ENCODE results near the gene HS3ST4.

Gene HS3ST4

GRCh38 chr16:25828510-25828909, 136.8 kb downstream of the HS3ST4 start:
- DNase-seq, result no peak

- no peak for DNase-seq
Observed at GRCh38 chr16:25832291-25832690, 140.5 kb downstream of the HS3ST4 start.

- no peak for DNase-seq
Observed at GRCh38 chr16:25834101-25834500, 142.3 kb downstream of the HS3ST4 start.

DNA sequence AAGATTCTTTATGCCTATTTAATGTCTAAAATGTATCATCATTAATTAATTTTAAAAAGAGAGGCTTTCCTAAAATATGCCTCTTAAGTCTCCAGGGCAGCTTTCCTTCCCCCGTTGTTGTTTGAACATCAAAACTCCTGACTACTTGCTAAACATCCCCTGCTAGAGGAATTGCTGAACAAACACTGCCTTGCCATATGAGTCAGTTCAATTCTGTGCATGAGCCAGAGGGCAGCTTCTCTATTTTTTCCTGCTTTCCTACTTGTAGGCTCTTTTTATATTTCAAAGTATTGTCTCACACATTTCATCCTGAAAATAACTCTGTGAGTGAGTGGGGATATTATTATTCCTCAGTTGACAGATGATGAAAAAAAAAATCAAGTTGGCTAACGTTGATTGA, 143.4 kb downstream of the HS3ST4 start:
- DNase-seq, result no peak

DNA sequence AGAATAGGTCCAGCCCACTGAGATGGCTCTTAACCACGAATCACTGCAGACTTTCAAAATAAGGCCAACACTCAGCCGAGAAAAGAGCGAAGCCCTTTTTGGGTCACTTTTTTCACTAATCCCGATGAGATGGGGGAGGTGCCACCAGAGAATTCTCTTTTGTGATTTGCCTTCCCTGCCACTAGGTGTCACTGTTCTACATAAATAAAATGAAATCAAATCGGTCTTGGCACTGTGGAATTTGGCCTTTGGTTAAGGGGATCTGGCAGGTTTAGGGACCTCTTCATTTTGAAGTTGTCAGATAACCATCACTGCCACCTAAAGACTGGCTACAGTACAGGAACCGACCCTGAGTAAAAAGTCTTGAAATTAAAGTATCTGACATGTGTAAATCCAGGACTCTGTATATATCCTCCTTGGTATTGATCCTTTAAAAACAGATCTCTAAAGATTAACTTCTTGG, 147.0 kb downstream of the HS3ST4 start:
- peak; percentile 12 for DNase-seq

GRCh38 chr16:25841761-25842160, 150.0 kb downstream of the HS3ST4 start:
- DNase-seq, result no peak

DNA sequence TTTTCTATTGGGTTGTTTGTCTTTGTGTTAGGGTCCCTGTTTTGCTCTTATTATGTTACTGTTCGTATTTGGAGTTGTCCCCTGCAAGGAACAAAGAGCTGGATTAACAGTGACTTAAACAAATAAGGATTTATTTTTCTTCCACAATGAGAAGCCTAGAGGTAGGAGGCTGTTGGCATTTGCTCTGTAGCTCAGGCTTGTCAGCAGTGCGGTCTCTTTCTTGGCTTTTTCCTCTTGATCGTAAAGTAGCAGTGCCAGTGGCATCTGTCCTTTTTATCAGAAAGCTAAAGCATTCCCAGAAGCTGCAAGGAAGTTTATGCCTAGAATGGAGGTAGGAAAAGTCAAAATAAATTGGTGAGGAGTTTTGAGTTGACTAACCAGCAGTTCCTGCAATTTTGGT, 154.1 kb downstream of the HS3ST4 start:
- DNase-seq, result no peak

DNA sequence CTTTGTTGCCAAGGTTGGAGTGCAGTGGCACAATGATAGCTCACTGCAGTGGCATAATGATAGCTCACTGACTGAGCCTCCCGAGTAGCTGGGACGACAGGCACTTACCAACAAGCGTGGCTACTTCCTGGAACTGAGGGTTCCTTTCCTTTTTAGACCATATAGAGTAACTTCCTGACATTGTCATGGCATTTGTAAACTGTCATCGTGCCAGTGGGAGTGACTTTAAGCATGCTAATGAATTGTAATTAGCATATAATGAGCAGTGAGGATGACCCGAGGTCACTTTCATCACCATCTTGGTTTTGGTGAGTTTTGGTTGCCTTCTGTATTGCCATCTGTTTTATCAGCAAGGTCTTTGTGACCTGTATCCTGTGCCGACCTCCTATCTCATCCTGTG, 162.4 kb downstream of the HS3ST4 start:
- no peak for DNase-seq

DNA sequence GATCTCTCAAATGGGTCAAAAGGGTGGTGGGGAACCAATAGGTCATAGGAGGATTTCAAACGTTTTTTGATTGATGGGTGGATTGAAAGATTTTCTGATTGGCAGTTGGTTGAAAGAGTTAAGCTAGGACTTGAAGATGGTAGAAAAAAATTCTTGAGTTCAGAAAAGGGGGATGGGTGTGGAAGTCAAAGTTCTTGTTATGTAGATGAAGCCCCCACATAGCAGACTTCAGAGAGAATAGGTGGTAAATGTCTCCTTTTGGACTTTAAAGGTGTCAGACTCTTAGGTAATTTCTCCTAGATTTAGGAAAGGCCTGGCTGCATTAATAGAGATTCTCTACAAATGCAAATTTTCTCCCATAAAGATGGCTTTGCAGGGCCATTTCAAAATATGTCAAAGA, 163.3 kb downstream of the HS3ST4 start:
- no peak for DNase-seq

DNA sequence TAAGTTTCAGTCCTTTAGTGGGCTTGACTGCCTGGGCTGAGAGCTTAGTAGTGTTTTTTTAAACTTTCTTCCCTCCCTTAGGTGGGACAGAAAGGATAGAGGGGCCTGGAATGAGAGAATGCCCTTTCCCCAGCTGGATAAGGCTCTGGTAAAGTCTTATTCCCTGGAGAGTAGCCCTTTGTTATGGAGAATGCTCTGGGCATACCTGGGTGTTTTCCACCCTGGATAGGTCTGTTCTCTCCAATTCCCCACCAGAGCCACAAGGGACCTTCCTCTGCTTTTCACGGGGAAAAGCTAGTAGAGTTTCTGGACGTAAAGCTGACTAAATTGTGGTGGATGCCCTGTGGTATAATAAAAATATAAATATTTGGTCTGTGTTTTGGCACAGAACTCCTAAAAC, 164.1 kb downstream of the HS3ST4 start:
- DNase-seq, result no peak

GRCh38 chr16:25859645-25860044, 167.9 kb downstream of the HS3ST4 start:
- no peak for DNase-seq

DNA sequence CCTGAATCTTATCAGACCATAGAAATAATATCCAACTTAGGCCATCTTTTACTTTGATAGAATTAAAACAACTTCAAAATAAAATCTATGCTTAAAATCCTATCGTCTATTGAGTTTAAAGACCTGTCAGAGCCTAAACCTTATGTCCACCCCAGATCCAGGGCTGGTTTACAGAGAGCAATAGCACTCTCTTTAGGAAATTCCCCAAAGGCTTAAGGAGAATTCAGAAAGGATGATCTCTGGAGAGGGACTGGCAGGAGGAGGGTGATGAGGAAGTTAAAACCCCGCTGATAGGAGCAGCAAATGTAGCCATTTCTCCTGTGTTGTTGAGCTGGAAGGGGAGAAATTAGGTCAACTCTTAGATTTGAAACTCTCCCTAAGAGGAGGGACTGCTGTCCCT, 175.3 kb downstream of the HS3ST4 start:
- no peak for DNase-seq

DNA sequence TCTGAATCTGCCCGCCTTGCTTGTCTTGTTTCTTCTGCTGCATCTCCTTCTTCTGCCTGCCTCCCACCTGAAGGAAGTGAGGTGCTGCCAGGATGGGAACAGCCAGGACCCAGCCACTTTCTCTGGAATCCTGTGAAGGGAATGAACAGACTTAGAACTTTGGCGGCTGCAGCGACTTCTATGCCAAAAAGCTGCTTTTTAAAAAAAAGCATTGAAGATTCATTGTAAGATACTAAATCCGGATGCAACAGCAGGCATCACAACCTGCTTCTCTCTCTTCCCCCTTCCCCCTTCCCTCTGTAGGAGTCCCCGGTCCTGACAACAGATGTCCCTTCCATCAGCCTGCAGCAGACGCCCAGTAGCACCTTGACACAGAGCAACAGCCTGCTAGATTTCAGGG, 176.3 kb downstream of the HS3ST4 start:
- no peak for DNase-seq

- no peak for DNase-seq
Observed at GRCh38 chr16:25868706-25869370, 177.1 kb downstream of the HS3ST4 start.

- DNase-seq, result no peak
Observed at GRCh38 chr16:25872369-25873070, 180.8 kb downstream of the HS3ST4 start.

DNA sequence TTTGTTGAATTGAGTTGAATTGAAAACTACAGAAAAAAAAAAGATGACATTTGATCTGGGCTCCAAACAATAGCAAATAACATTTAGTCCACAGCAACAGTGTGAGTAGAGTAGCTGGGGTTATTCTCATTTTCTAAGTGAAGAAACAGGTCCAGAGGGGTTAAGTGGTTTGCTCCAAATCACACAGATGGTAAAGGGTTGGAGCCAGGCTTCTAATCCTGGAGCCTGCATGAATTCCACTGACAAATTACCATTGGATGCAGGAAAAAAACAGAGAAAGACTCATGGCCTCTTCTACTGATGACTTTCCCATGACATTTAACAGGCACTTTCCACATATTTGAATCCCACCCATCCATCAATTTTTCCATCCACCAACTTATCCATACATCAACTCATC, 182.4 kb downstream of the HS3ST4 start:
- no peak for DNase-seq

DNA sequence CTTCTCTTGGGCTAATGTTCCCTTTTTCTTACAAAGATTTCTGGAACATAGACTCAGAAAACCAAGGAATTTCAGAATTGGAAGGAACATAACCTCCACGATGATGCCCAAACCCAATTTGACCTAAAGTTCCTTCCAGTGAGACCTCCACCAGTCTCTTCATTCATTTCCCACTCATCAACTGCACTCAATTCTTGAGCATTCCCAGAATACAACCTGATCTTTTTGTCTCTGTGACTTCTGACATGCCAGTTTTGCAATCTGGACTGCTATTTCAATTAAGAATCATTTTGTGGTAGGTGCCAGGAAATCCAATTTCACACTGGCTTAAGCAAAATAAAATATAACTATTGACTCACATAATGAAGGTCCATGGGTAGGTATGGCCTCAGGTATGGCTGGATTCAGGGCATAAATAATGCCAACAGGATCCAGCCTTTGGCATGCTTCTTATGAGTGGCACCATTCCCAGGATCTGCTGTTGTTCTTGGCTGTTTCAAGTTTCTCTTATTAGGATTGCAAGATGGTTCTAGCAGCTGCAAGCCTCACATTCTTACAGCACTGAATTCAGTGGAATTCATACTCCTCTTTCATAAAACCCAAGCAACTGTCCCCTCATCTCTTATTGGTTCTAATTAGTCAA, 184.3 kb downstream of the HS3ST4 start:
- no peak for DNase-seq

- no peak for DNase-seq
Observed at GRCh38 chr16:25877103-25877502, 185.3 kb downstream of the HS3ST4 start.

DNA sequence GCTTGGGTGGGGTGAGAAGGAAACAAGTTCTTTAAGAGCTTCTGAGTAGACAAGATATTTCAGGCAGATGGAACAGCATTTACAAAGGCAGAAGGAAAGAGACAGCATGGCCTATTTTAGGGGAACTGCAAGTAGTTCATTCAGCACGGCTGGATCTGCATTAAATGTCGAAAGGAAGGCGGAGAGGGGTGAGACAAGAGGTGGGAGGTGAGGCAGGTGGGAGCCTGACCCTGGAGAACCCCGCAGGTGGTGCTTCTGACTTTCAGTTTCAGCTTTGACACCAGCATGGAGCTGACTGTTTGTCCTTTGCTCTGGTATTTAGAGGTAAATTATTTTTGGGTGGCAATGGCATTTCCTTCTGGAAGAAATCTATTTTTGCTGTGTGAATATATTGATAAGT, 194.8 kb downstream of the HS3ST4 start:
- DNase-seq, result no peak

DNA sequence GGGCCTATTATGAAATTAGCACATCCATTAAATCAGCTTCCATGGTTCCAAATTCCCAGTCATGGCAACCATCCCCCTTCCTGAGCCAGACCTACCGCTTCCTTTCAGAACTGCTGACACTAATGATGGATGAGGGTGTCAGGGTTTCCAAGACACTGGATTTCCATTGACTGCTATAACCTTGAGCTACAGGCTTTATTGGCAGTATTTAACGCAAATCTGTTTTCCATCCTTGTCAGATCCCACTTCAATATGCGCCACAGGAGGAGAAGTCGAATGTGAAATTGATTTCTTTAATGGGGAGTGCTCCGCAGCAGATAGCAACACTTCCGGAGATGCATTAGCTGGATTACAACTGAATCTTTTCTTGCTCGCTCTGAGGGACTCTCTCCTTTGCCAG, 197.1 kb downstream of the HS3ST4 start:
- no peak for DNase-seq

DNA sequence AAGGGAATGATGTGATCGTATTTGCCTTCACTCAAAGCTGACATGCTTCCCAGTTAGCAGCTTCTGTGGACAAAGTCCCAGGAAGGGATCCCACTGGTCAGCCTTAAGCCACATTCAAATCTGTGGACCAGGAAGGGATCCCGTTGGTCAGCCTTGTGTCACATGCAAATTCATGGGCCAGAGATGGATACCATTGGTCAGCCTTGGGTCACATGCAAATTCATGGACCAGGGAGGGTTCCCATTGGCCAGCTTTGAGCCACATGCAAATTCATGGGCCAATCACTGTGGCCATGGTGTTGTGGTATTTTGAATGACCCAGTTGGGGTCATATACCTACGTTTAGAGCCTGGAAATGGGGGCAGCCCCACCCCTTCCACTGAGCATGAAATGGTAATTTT, 201.6 kb downstream of the HS3ST4 start:
- DNase-seq, result no peak

DNA sequence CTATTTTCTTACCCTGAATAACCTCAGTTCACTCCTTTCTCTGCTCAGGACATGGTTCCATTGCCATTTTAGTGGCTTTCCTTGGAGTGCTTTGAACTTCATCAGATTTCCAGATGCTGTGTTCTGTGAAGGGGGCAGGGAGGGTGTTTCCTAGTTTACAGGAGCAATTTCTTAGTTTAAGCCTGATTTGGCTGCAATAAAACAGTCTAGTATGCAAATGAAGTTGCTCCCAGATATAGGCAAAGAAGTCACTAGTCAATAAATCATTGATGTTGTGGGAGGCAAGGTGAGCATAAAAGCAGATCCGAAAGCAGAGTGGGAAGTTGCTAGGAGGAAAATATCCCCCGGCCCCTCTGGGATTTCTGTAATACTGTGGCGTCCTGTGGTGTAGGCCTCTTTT, 202.3 kb downstream of the HS3ST4 start:
- DNase-seq, result no peak

DNA sequence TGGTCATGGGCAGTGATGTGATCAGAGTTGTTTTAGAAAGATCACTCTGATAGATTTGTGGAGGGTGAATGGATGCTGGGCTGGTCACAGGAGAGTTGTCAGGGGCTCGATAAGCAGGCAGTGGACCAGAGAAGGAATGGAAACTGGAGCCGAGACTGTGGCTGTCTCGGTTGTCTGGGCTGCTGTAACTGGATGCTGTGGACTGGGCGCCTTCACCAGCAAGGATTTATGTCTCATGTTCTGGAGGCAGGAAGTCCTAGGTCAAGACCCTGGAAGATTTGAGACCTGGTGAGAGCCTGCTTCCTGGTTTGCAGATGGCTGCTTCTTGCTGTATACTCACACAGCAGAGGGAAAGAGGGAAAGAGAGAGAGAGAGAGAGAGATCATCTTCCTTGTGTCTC, 203.6 kb downstream of the HS3ST4 start:
- DNase-seq, result no peak

DNA sequence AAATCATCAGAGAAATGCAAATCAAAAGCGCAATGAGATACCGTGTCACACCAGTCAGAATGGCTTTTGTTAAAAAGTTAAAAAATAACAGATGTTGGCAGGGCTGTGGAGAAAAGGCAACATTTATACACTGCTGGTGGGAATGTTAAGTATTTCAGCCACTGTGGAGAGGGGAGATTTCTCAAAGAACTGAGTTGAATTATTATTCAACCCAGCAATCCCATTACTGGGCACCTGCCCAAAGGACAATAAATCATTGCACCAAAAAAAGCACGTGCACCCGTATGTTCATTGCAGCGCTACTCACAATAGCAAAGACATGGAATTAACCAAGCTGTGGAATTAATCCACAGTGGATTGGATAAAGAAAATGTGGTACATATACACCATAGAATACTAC, 204.7 kb downstream of the HS3ST4 start:
- no peak for DNase-seq
